ENCODE results near the gene RNF220. TPM values are rescaled to one million over a fixed set of nuclear protein-coding genes. Genes with fewer than 3 reads are reported as not detected.

RNF220 gene
- total and polyA plus RNA-seq, 9 of the 15 experiments (the other 6 are each of a cell fraction or from before 2014, with no cell fraction given) = 5.1 to 117 (median 66.9) TPM

- TF ChIP-seq ZNF318 (IDR thresholded peaks at IDR 0.05; ENCODE audit: borderline replicate concordance in 1 of 2, low read depth in 1 of 2) (peak in 1 of 2 experiments; percentile 61; a peak in 3 of 4 replicates), PRPF4 (IDR thresholded peaks at IDR 0.05; ENCODE audit: insufficient read depth, low read depth, low read length, poor library complexity, severe bottlenecking) (no peak), STAG1 (CRISPR knock-in tag; IDR thresholded peaks at IDR 0.05; ENCODE audit: borderline replicate concordance) (no peak), CHD4 (IDR thresholded peaks at IDR 0.05; ENCODE audit: insufficient read depth, insufficient replicate concordance, low read depth, low read length, poor library complexity, severe bottlenecking) (no peak), ZNF507 (tag; conservative IDR thresholded peaks at IDR 0.05) (no peak), NCOA4 (IDR thresholded peaks at IDR 0.05; ENCODE audit: partially characterized antibody) (no peak), ZNF518B (CRISPR knock-in tag; IDR thresholded peaks at IDR 0.05) (no peak), MYC (IDR thresholded peaks at IDR 0.05; ENCODE audit: low read depth, low read length) (peak; percentile 45; the same call in 1 of the 2 replicates), MYC (CRISPR knock-in tag; IDR thresholded peaks at IDR 0.05; ENCODE audit: borderline replicate concordance, low read depth) (no peak), ATF3 (IDR thresholded peaks at IDR 0.05) (peak; percentile 54; the same call in 1 of the 2 replicates), ATF3 (CRISPR knock-in tag; conservative IDR thresholded peaks at IDR 0.05) (no peak)
Observed at GRCh38 chr1:44676484-44677200, 271.6 kb downstream of the RNF220 start (continued).

Measured in K562 (cell line).